ENCODE measurements around the gene ADGRV1.
"Not testable (repeated sequence)": the region's sequence is repeated elsewhere in the genome, so short reads cannot be mapped to it uniquely, and the experiment has no call there.

The ADGRV1 gene

GRCh38 chr5:91063098-91063690 is 504.6 kb downstream of the ADGRV1 start:
- not testable (repeated sequence) for DNase-seq (ENCODE audit: low read depth)

- DNase-seq (ENCODE audit: low read depth): no peak
These were observed 506.9 kb downstream of the ADGRV1 start for GRCh38 chr5:91065496-91065895.

- no peak for DNase-seq (ENCODE audit: low read depth)
These were observed 510.8 kb downstream of the ADGRV1 start for GRCh38 chr5:91069364-91069763.

- no peak for DNase-seq (ENCODE audit: low read depth)
These were observed 512.4 kb downstream of the ADGRV1 start for GRCh38 chr5:91070761-91071550.

- DNase-seq (ENCODE audit: low read depth): peak; percentile 22
These were observed 514.3 kb downstream of the ADGRV1 start for GRCh38 chr5:91072881-91073280.

- peak; percentile 68 for DNase-seq (ENCODE audit: low read depth)
These were observed 516.0 kb downstream of the ADGRV1 start for GRCh38 chr5:91074615-91075014.

- no peak for DNase-seq (ENCODE audit: low read depth)
These were observed 517.5 kb downstream of the ADGRV1 start for GRCh38 chr5:91076138-91076537.

GRCh38 chr5:91077623-91078022 is 519.0 kb downstream of the ADGRV1 start:
- no peak for DNase-seq (ENCODE audit: low read depth)

- no peak for DNase-seq (ENCODE audit: low read depth)
These were observed 520.4 kb downstream of the ADGRV1 start for GRCh38 chr5:91079037-91079436.

GRCh38 chr5:91089758-91090157 is 531.2 kb downstream of the ADGRV1 start:
- DNase-seq (ENCODE audit: low read depth): no peak

- no peak for DNase-seq (ENCODE audit: low read depth)
These were observed 532.4 kb downstream of the ADGRV1 start for GRCh38 chr5:91090995-91091394.

- no peak for DNase-seq (ENCODE audit: low read depth)
These were observed 533.1 kb downstream of the ADGRV1 start for GRCh38 chr5:91091471-91092234.

GRCh38 chr5:91092859-91093783 is 534.5 kb downstream of the ADGRV1 start:
- DNase-seq (ENCODE audit: low read depth): no peak

GRCh38 chr5:91095313-91095712 is 536.7 kb downstream of the ADGRV1 start:
- no peak for DNase-seq (ENCODE audit: low read depth)

- DNase-seq (ENCODE audit: low read depth): no peak
These were observed 537.3 kb downstream of the ADGRV1 start for GRCh38 chr5:91095786-91096385.

GRCh38 chr5:91098541-91098940 is 539.9 kb downstream of the ADGRV1 start:
- no peak for DNase-seq (ENCODE audit: low read depth)

GRCh38 chr5:91101600-91102379 is 543.2 kb downstream of the ADGRV1 start:
- peak; percentile 49 for DNase-seq (ENCODE audit: low read depth)

GRCh38 chr5:91103353-91104061 is 544.9 kb downstream of the ADGRV1 start:
- no peak for DNase-seq (ENCODE audit: low read depth)

GRCh38 chr5:91104062-91104448 is 545.5 kb downstream of the ADGRV1 start:
- DNase-seq (ENCODE audit: low read depth): no peak

All from HS-5 (cell line).